GM12878 (cell line): ENCODE measurements around the gene IRF2. TPM values are rescaled to one million over a fixed set of nuclear protein-coding genes. Genes with fewer than 3 reads are reported as not detected.

Experiments used
- ATAC-seq: fragments of 200-7000 bp; cut with Tn5 transposase; 3 replicates; pipeline ENCODE4 v1.9.1; 2020; ENCODE audit warnings: mild to moderate bottlenecking, moderate library complexity
- BruUV-seq: library from RNA; stranded (reverse); fragments of 400-500 nt; replicated peaks from 2 replicates; lab custom pipeline; 2021; lab: Mats Ljungman, UMichigan
- CTCF ChIA-PET: fragments of 300-600 bp; sonication (Branson Sonifier 250); formaldehyde crosslinking; extraction: SDS; loops from one replicate; lab custom pipeline; 2021; ENCODE audit warnings: inconsistent platforms; lab: Yijun Ruan, JAX
- POLR2A ChIA-PET: fragments of 350-600 bp; formaldehyde crosslinking; extraction: SDS; loops from one replicate; lab custom pipeline; 2021; ENCODE audit warnings: inconsistent platforms; lab: Charles Lee
- RAD21 ChIA-PET: fragments of 300-600 bp; sonication (Branson Sonifier 250); formaldehyde crosslinking; loops from one replicate; lab custom pipeline; 2023; ENCODE audit warnings: antibody characterized with exemption; ENCODE audit not compliant: unreplicated experiment; lab: Charles Lee
- SMC1A ChIA-PET: fragments of 300-600 bp; sonication (Branson Sonifier 250); formaldehyde crosslinking; loops from one replicate; lab custom pipeline; 2023; ENCODE audit not compliant: unreplicated experiment, uncharacterized antibody; lab: Charles Lee
- DNase-seq: peaks from one replicate; pipeline ENCODE4 v3.0.0-alpha.2; 2011; ENCODE audit warnings: low read depth, low spot score
- FAIRE-seq: peaks from 3 replicates; lab custom pipeline; 2011; peaks lifted over from hg19 to GRCh38; lab: Jason Lieb, UNC
- H2AFZ ChIP-seq: 2 replicates; pipeline ENCODE4 v1.6.0; 2011; ENCODE audit warnings: low read depth, low read length, control low read depth; ENCODE audit not compliant: control insufficient read depth
- H3K27ac ChIP-seq: 2 replicates; pipeline ENCODE4 v1.5.1; 2011; ENCODE audit warnings: control low read depth; ENCODE audit not compliant: control insufficient read depth, insufficient read depth
- H3K27me3 ChIP-seq, 2 experiments: replicated peaks in 1 of 2; 2 replicates each; pipeline versions ENCODE4 v1.6.0 to v1.6.1; 2011; ENCODE audit warnings: low read length in 1 of 2; ENCODE audit not compliant: control insufficient read depth in 2 of 2, insufficient read depth in 2 of 2
- H3K36me3 ChIP-seq, 2 experiments: 2 replicates each; pipeline ENCODE4 v1.5.1; 2011; ENCODE audit warnings: low read length in 1 of 2; ENCODE audit not compliant: control insufficient read depth in 2 of 2, insufficient read depth in 2 of 2
- H3K4me1 ChIP-seq: 2 replicates; pipeline ENCODE4 v1.6.1; 2011; ENCODE audit warnings: mild to moderate bottlenecking, low read length, moderate library complexity, mixed read lengths; ENCODE audit not compliant: control insufficient read depth, insufficient read depth
- H3K4me2 ChIP-seq: 2 replicates; pipeline ENCODE4 v1.6.0; 2011; ENCODE audit warnings: control low read depth; ENCODE audit not compliant: control insufficient read depth, insufficient read depth
- H3K4me3 ChIP-seq: fragments of 200-600 bp; sonication (generic); 2 replicates; pipeline ENCODE4 v1.5.1; 2016
- H3K79me2 ChIP-seq: 2 replicates; pipeline ENCODE4 v1.6.0; 2011; ENCODE audit warnings: low read length; ENCODE audit not compliant: control insufficient read depth, insufficient read depth
- H3K9ac ChIP-seq: 2 replicates; pipeline ENCODE4 v1.8.0; 2011; ENCODE audit warnings: low read length, control low read depth, mixed read lengths; ENCODE audit not compliant: control insufficient read depth, insufficient read depth
- H3K9me3 ChIP-seq: replicated peaks from 3 replicates; pipeline ENCODE4 v1.5.1; 2011; ENCODE audit warnings: mild to moderate bottlenecking, low read length; ENCODE audit not compliant: control insufficient read depth, insufficient read depth
- H4K20me1 ChIP-seq: 2 replicates; pipeline ENCODE4 v1.6.0; 2011; ENCODE audit not compliant: control insufficient read depth, insufficient read depth
- ATF7 ChIP-seq: fragments of 450-650 bp; IDR thresholded peaks from 2 replicates; pipeline ENCODE4 v1.6.1; 2016; ENCODE audit warnings: low read depth, mild to moderate bottlenecking
- BHLHE40 ChIP-seq, 2 experiments: fragments of 450-650 bp in 1 of 2; IDR thresholded peaks; 2 replicates each; pipeline ENCODE4 v1.6.1; 2011 to 2017; ENCODE audit warnings: low read depth in 2 of 2, borderline replicate concordance in 1 of 2, improper control_type of control experiment in 1 of 2, low read length in 1 of 2, mild to moderate bottlenecking in 1 of 2
- EED ChIP-seq: sonication (generic); IDR thresholded peaks from 2 replicates; pipeline ENCODE4 v1.6.1; 2016; ENCODE audit warnings: antibody characterized with exemption, low read depth
- HDGF ChIP-seq: fragments of 450-650 bp; IDR thresholded peaks from 2 replicates; pipeline ENCODE4 v1.6.1; 2016; ENCODE audit warnings: antibody characterized with exemption
- IKZF2 ChIP-seq, 2 experiments: fragments of 450-650 bp; IDR thresholded peaks; 2 replicates each; pipeline ENCODE4 v1.6.1; 2017; ENCODE audit warnings: mild to moderate bottlenecking in 2 of 2, moderate library complexity in 2 of 2
- MTA3 ChIP-seq: IDR thresholded peaks from 2 replicates; pipeline ENCODE4 v1.6.1; 2012; ENCODE audit warnings: low read length, inconsistent platforms, borderline replicate concordance
- NFIC ChIP-seq: IDR thresholded peaks from 2 replicates; pipeline ENCODE4 v1.6.1; 2012; ENCODE audit warnings: low read depth, mild to moderate bottlenecking, inconsistent platforms, low read length, moderate library complexity
- RAD21 ChIP-seq: IDR thresholded peaks from 2 replicates; pipeline ENCODE4 v1.6.1; 2011; ENCODE audit warnings: mild to moderate bottlenecking, low read depth, low read length, moderate library complexity; ENCODE audit not compliant: insufficient read depth
- RUNX3 ChIP-seq: IDR thresholded peaks from 2 replicates; pipeline ENCODE4 v1.6.1; 2012; ENCODE audit warnings: low read length, inconsistent platforms
- SMC3 ChIP-seq: IDR thresholded peaks from 2 replicates; pipeline ENCODE4 v1.6.1; 2011; ENCODE audit warnings: low read length, improper control_type of control experiment, borderline replicate concordance
- WGBS: methylation state at CpG from one replicate; pipeline ENCODE4 v1.1.6; 2016; ENCODE audit warnings: low lambda C conversion rate; ENCODE audit not compliant: insufficient replicate concordance, insufficient coverage; ENCODE audit errors: missing lambda C conversion rate; 5-methylcytosine and 5-hydroxymethylcytosine counted together
- in situ Hi-C: fragments of 300-500 bp; cut with MboI; formaldehyde crosslinking; loops from 9 replicates; pipeline ENCODE4 v1.14.3; 2018; ENCODE audit warnings: mixed read lengths
- intact Hi-C: fragments of 100-400 bp; cut with micrococcal nuclease; formaldehyde crosslinking; loops from one replicate; pipeline ENCODE4 v1.14.2; 2022; ENCODE audit not compliant: unreplicated experiment
- polyA plus RNA-seq, 11 experiments: library from polyadenylated mRNA; depleted of rRNA in 4 of 11; unstranded in 6 of 11; stranded (reverse) in 5 of 11; fragments of >200 nt; fragmentation: Nextera tagmentation in 4 of 11; fragmentation: Illumina TruSeq in 1 of 11; extraction: Ambion mirVana in 4 of 11; extraction: Trizol in 1 of 11; gene quantifications; 1 replicate in 1 of 11; 2 replicates in 10 of 11; pipeline versions ENCODE4 v1.2.1 to v1.2.3, GENCODE V29; 2011 to 2016; ENCODE audit warnings: inconsistent platforms in 2 of 11, missing spikeins in 2 of 11, low read depth in 1 of 11
- total RNA-seq, 4 experiments: library from RNA; depleted of rRNA in 3 of 4; stranded (reverse); fragments of >200 nt in 3 of 4; fragmentation: Illumina TruSeq in 1 of 4; extraction: Trizol in 1 of 4; gene quantifications; 2 replicates each; pipeline versions ENCODE4 v1.2.1 to v1.2.3, GENCODE V29; 2013 to 2021

IRF2 gene
- total and polyA plus RNA-seq, 10 of the 15 experiments (the other 5 are each of a cell fraction or from before 2014, with no cell fraction given), result 45.1 to 99.3 (median 58.9) TPM

DNA sequence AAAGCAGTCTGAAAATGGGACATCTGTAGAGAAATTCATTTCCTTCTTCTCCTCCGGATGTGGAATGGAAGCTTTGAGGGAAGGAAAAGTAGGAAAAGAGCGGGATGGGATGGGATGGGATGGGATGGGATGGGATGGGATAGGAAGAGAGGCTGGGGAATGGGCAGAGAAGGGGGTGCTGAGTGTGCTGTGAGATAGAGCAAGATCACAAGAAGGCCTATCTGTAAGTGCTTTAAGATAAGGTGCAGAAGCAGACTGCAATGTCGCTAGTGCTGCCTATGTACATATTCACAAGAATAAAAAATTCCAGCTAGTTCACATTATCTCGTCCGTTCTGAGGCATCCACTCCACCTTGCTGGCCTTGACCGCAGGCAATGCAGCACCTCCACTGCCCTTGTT is 86.2 kb downstream of the IRF2 start:
- no peak overlapping the region for H3K27ac ChIP-seq
- no peak for DNase-seq
- H3K79me2 ChIP-seq, result peaks cover 6% of the 10 kb centered on the region
- SMC1A ChIA-PET, result interaction anchor here (0.7 to 1.9 kb wide), 10 partner anchors 8 to 126 kb away, joined by 3 to 8 read pairs (median 4); no protein-coding TSS in a partner anchor
- in situ Hi-C loops, result no loop called here
- no TSS peak for BruUV-seq
- no peak overlapping the region for H2AFZ ChIP-seq
- H3K4me3 ChIP-seq, result no peak overlapping the region
- RAD21 ChIA-PET, result interaction anchor here (0.8 to 1.1 kb wide), 5 partner anchors 9 to 124 kb away, joined by 3 read pairs; no protein-coding TSS in a partner anchor
- no peak overlapping the region for H3K4me2 ChIP-seq
- peaks cover 23 to 45% of the 10 kb centered on the region in 2 experiments for H3K36me3 ChIP-seq
- POLR2A ChIA-PET, result interaction anchor here (3.4 kb wide), 1 partner anchor 33 kb away, joined by 9 read pairs; no protein-coding TSS in a partner anchor
- TF ChIP-seq IKZF2 (IDR thresholded peaks at IDR 0.05) (peak; percentile 33 to 46; a peak in 2 of 4 replicates), MTA3 (no peak)
- TF ChIP-seq, all 136 proteins: peak for 1
- Histone ChIP-seq H3K4me1 (peaks cover 45% of the 10 kb centered on the region), H3K9me3 (no peaks in the 10 kb centered on the region; the same call in 2 of the 3 replicates), H3K9ac (no peak overlapping the region), H3K27me3 (no peaks in the 10 kb centered on the region), H4K20me1 (no peaks in the 10 kb centered on the region)
- intact Hi-C loops, result no loop called here
- CTCF ChIA-PET, result interaction anchor here (0.6 to 0.7 kb wide), 3 partner anchors 11 to 785 kb away, joined by 3 read pairs; no protein-coding TSS in a partner anchor
- no peak for FAIRE-seq
- ATAC-seq, result no peak
- WGBS, result 83% methylated on average over 5 of the region's 6 CpGs

DNA sequence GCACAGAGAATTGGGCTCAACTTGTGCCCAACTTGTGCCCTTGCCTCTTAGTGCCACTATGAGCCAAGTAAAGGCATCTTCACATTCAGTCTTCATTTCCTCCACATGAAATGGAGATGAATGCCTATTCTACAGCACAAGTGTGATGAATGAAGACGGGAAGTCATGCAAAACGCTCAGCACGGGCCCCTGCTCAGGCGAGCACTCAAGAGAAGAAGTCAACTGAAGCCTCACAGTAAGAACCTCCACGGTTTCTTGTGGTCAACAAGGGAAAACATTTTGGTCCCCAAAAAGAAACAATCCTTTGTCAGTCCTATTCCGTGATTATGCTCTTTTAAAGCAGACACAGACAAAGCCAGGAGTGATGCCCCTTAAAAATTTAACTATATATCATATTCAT is 87.0 kb downstream of the IRF2 start:
- no peak overlapping the region for H3K4me3 ChIP-seq

More for the DNA sequence above, 87.0 kb downstream of the IRF2 start:
- no peak overlapping the region for H3K27ac ChIP-seq
- H2AFZ ChIP-seq, result no peak overlapping the region
- H3K27me3 ChIP-seq, result no peaks in the 10 kb centered on the region
- no peaks in the 10 kb centered on the region for H4K20me1 ChIP-seq
- DNase-seq, result no peak
- H3K9ac ChIP-seq, result no peak overlapping the region
- peaks cover 52% of the 10 kb centered on the region for H3K4me1 ChIP-seq
- H3K4me2 ChIP-seq, result no peak overlapping the region
- FAIRE-seq, result no peak
- POLR2A ChIA-PET, result interaction anchor here (0.6 kb wide), 1 partner anchor 30 kb away, joined by 3 read pairs; no protein-coding TSS in a partner anchor
- RAD21 ChIA-PET, result interaction anchor here (0.9 to 1.1 kb wide), 4 partner anchors 8 to 123 kb away, joined by 3 read pairs; no protein-coding TSS in a partner anchor
- peaks cover 22 to 38% of the 10 kb centered on the region in 2 experiments for H3K36me3 ChIP-seq
- intact Hi-C loops, result no loop called here
- H3K79me2 ChIP-seq, result peaks cover 6% of the 10 kb centered on the region
- 0% methylated on average over 6 of the region's 6 CpGs for WGBS
- ATAC-seq, result no peak
- BruUV-seq, result no TSS peak
- TF ChIP-seq HDGF (no peak), NFIC (peak; percentile 39; the same call in 1 of the 2 replicates), SMC3 (0 out of 2 replicates have a peak, but pooled peaks have one; percentile 7), RUNX3 (peak; percentile 78), RAD21 (peak; percentile 10; the same call in 1 of the 2 replicates), BHLHE40 (IDR thresholded peaks at IDR 0.05; ENCODE audit: borderline replicate concordance in 1 of 2, low read depth in 2 of 2, low read length in 1 of 2) (peak in 1 of 2 experiments; percentile 48; a peak in 1 of 4 replicates), ATF7 (no peak), EED (peak; percentile 68)
- SMC1A ChIA-PET, result interaction anchor here (0.7 to 1.5 kb wide), 8 partner anchors 9 to 127 kb away, joined by 3 to 8 read pairs (median 4); no protein-coding TSS in a partner anchor
- in situ Hi-C loops, result no loop called here
- CTCF ChIA-PET, result interaction anchor here (0.6 to 0.7 kb wide), 3 partner anchors 78 to 786 kb away, joined by 3 to 4 read pairs (median 3); no protein-coding TSS in a partner anchor
- H3K9me3 ChIP-seq, result no peaks in the 10 kb centered on the region; the same call in 2 of the 3 replicates
